ENCODE results near the gene DENND1B. TPM values are rescaled to one million over a fixed set of nuclear protein-coding genes. Genes with fewer than 3 reads are reported as not detected.

The DENND1B gene
- total and polyA plus RNA-seq, 2 of the 13 experiments (the other 11 are each of a cell fraction or from before 2014, with no cell fraction given), result 2.6 to 5.7 TPM

DNA sequence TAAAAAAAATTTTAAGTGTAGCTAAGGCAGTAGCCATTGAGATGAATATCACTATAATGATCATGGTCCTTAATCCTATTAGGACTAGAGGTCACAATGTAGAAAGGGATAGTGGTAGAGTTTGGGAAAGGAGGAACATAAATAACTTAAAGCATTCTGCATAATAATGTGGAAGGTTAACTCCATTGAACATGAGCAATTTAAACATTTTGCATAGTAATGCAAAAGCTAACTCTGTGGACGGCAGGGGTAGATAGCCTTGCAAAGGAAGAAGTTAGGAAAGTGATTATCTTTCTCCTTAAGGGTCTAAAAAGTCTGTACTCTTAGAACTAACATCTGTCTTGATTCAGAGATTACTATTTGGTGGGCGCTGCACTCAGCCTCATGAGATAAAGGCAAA lies 39.0 kb upstream of the DENND1B start:
- no peaks in the 10 kb centered on the region for H3K36me3 ChIP-seq (replicated peaks in 1 of 2; ENCODE audit: control insufficient read depth in 1 of 2, insufficient read depth in 2 of 2, low read length in 2 of 2)
- no peak overlapping the region for H3K4me3 ChIP-seq (replicated peaks in 1 of 3; ENCODE audit: insufficient read depth in 1 of 3, low read depth in 2 of 3, low read length in 3 of 3)
- FAIRE-seq, result no peak
- intact Hi-C loops (cut with micrococcal nuclease; ENCODE audit: unreplicated experiment) (no loop called here), in situ Hi-C loops (cut with HindIII; ENCODE audit: extremely low pct_ligation_motif_present, low pct_unique_long_range_greater_than_20kb) (no loop called here)
- POLR2A ChIA-PET, result no interaction called here
- no peak for TF ChIP-seq PTBP1 (IDR thresholded peaks at IDR 0.05; ENCODE audit: low read depth, low read length, poor library complexity, severe bottlenecking)
- TF ChIP-seq ZNF550 (CRISPR knock-in tag; IDR thresholded peaks at IDR 0.05; ENCODE audit: borderline replicate concordance), result no peak
- TF ChIP-seq, protein P1, sequence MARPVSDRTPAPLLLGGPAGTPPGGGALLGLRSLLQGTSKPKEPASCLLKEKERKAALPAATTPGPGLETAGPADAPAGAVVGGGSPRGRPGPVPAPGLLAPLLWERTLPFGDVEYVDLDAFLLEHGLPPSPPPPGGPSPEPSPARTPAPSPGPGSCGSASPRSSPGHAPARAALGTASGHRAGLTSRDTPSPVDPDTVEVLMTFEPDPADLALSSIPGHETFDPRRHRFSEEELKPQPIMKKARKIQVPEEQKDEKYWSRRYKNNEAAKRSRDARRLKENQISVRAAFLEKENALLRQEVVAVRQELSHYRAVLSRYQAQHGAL (CRISPR knock-in tag; IDR thresholded peaks at IDR 0.05; ENCODE audit: not compliant biosample characterization), result no peak
- TF ChIP-seq IRX3 (CRISPR knock-in tag; IDR thresholded peaks at IDR 0.05; ENCODE audit: borderline replicate concordance, low read depth), result no peak
- TF ChIP-seq ZFP41 (CRISPR knock-in tag; IDR thresholded peaks at IDR 0.05; ENCODE audit: borderline replicate concordance), result no peak
- no peak for TF ChIP-seq CREB1 (IDR thresholded peaks at IDR 0.05)
- TF ChIP-seq CREB1 (CRISPR knock-in tag; IDR thresholded peaks at IDR 0.05), result no peak
- no peak for TF ChIP-seq RFX3 (CRISPR knock-in tag; IDR thresholded peaks at IDR 0.05)
- no peak for TF ChIP-seq ZNF558 (CRISPR knock-in tag; IDR thresholded peaks at IDR 0.05; ENCODE audit: borderline replicate concordance)
- no peak for TF ChIP-seq SOX6 (IDR thresholded peaks at IDR 0.05)
- no peak for TF ChIP-seq SOX6 (CRISPR knock-in tag; IDR thresholded peaks at IDR 0.05)
- TF ChIP-seq, protein P2, sequence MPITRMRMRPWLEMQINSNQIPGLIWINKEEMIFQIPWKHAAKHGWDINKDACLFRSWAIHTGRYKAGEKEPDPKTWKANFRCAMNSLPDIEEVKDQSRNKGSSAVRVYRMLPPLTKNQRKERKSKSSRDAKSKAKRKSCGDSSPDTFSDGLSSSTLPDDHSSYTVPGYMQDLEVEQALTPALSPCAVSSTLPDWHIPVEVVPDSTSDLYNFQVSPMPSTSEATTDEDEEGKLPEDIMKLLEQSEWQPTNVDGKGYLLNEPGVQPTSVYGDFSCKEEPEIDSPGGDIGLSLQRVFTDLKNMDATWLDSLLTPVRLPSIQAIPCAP (CRISPR knock-in tag; IDR thresholded peaks at IDR 0.05; ENCODE audit: low read depth), result no peak
- TF ChIP-seq, protein P3, sequence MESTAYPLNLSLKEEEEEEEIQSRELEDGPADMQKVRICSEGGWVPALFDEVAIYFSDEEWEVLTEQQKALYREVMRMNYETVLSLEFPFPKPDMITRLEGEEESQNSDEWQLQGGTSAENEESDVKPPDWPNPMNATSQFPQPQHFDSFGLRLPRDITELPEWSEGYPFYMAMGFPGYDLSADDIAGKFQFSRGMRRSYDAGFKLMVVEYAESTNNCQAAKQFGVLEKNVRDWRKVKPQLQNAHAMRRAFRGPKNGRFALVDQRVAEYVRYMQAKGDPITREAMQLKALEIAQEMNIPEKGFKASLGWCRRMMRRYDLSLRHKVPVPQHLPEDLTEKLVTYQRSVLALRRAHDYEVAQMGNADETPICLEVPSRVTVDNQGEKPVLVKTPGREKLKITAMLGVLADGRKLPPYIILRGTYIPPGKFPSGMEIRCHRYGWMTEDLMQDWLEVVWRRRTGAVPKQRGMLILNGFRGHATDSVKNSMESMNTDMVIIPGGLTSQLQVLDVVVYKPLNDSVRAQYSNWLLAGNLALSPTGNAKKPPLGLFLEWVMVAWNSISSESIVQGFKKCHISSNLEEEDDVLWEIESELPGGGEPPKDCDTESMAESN (CRISPR knock-in tag; conservative IDR thresholded peaks at IDR 0.05), result no peak
- TF ChIP-seq, protein P4, sequence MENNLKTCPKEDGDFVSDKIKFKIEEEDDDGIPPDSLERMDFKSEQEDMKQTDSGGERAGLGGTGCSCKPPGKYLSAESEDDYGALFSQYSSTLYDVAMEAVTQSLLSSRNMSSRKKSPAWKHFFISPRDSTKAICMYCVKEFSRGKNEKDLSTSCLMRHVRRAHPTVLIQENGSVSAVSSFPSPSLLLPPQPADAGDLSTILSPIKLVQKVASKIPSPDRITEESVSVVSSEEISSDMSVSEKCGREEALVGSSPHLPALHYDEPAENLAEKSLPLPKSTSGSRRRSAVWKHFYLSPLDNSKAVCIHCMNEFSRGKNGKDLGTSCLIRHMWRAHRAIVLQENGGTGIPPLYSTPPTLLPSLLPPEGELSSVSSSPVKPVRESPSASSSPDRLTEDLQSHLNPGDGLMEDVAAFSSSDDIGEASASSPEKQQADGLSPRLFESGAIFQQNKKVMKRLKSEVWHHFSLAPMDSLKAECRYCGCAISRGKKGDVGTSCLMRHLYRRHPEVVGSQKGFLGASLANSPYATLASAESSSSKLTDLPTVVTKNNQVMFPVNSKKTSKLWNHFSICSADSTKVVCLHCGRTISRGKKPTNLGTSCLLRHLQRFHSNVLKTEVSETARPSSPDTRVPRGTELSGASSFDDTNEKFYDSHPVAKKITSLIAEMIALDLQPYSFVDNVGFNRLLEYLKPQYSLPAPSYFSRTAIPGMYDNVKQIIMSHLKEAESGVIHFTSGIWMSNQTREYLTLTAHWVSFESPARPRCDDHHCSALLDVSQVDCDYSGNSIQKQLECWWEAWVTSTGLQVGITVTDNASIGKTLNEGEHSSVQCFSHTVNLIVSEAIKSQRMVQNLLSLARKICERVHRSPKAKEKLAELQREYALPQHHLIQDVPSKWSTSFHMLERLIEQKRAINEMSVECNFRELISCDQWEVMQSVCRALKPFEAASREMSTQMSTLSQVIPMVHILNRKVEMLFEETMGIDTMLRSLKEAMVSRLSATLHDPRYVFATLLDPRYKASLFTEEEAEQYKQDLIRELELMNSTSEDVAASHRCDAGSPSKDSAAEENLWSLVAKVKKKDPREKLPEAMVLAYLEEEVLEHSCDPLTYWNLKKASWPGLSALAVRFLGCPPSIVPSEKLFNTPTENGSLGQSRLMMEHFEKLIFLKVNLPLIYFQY (CRISPR knock-in tag; IDR thresholded peaks at IDR 0.05; ENCODE audit: borderline replicate concordance), result no peak
- CTCF ChIA-PET (ENCODE audit: low intra/inter-chr PET ratio, low total read pairs), result no interaction called here
- H3K9me3 ChIP-seq (ENCODE audit: low read length), result no peaks in the 10 kb centered on the region
- ATAC-seq, result no peak
- no peaks in the 10 kb centered on the region for H4K20me1 ChIP-seq (ENCODE audit: insufficient read depth, low read length)
- BruUV-seq (replicated peaks), result no TSS peak
- peaks cover 28% of the 10 kb centered on the region for H3K4me1 ChIP-seq (ENCODE audit: insufficient read depth, low read length)
- H3K9ac ChIP-seq (ENCODE audit: insufficient read depth, low read depth, low read length), result no peak overlapping the region
- WGBS (ENCODE audit: low lambda C conversion rate), result 29% methylated on average over 2 of the region's 2 CpGs
- no peak for DNase-seq (ENCODE audit: low spot score)
- H3K27me3 ChIP-seq (ENCODE audit: control insufficient read depth in 1 of 2, insufficient read depth in 2 of 2, low read length in 2 of 2), result no peaks in the 10 kb centered on the region; a peak in 1 of 5 replicates
- no peak overlapping the region for H3K27ac ChIP-seq (ENCODE audit: extremely low read length, insufficient read depth, low read length)
- no peaks in the 10 kb centered on the region for H3K79me2 ChIP-seq (ENCODE audit: insufficient read depth, low read length)
- H3K4me2 ChIP-seq (ENCODE audit: low read depth, low read length), result no peak overlapping the region
- H2AFZ ChIP-seq (ENCODE audit: low read length), result no peak overlapping the region
